HepG2 (cell line): Measurements from ENCODE around the gene MAPK8. TPM values are rescaled to one million over a fixed set of nuclear protein-coding genes. Genes with fewer than 3 reads are reported as not detected.

Experiments
- ATAC-seq: fragments of 200-7000 bp; cut with Tn5 transposase; 3 replicates; pipeline ENCODE4 v1.9.1; 2020; ENCODE audit warnings: mild to moderate bottlenecking, moderate library complexity
- BruUV-seq: library from RNA; stranded (reverse); fragments of 400-500 nt; replicated peaks from 2 replicates; lab custom pipeline; 2021; lab: Mats Ljungman, UMichigan
- CTCF ChIA-PET: fragments of 300-600 bp; formaldehyde crosslinking; extraction: SDS; loops from one replicate; lab custom pipeline; 2021; ENCODE audit warnings: low total read pairs, inconsistent platforms, low intra/inter-chr PET ratio; lab: Yijun Ruan, JAX
- POLR2A ChIA-PET: fragments of 350-600 bp; sonication (Branson Sonifier 250); formaldehyde crosslinking; loops from one replicate; lab custom pipeline; 2020; ENCODE audit warnings: antibody characterized with exemption, inconsistent platforms; lab: Yijun Ruan, JAX
- DNase-seq: peaks from one replicate; pipeline ENCODE4 v3.0.0-alpha.2; 2015; ENCODE audit warnings: low spot score
- FAIRE-seq: peaks from 3 replicates; lab custom pipeline; 2011; peaks lifted over from hg19 to GRCh38; lab: Jason Lieb, UNC
- H2AFZ ChIP-seq: one replicate; pipeline ENCODE4 v1.6.1; 2011; ENCODE audit warnings: low read length, inconsistent platforms
- H3K27ac ChIP-seq: fragments of 300-600 bp; 3 replicates; pipeline ENCODE4 v1.8.0; 2011; ENCODE audit warnings: mixed run types, mild to moderate bottlenecking, mixed read lengths, low read length, inconsistent platforms; ENCODE audit not compliant: insufficient read depth; ENCODE audit errors: extremely low read length
- H3K27me3 ChIP-seq, 2 experiments: fragments of 200-600 bp in 1 of 2; 2 replicates in 1 of 2; 3 replicates in 1 of 2; pipeline versions ENCODE4 v1.6.0 to v1.8.0; 2011; ENCODE audit warnings: low read length in 2 of 2, mild to moderate bottlenecking in 2 of 2, moderate library complexity in 2 of 2, inconsistent platforms in 1 of 2; ENCODE audit not compliant: insufficient read depth in 2 of 2, control insufficient read depth in 1 of 2
- H3K36me3 ChIP-seq, 2 experiments: fragments of 200-600 bp in 1 of 2; replicated peaks in 1 of 2; 2 replicates in 1 of 2; 3 replicates in 1 of 2; pipeline versions ENCODE4 v1.5.1 to v1.8.0; 2011; ENCODE audit warnings: low read length in 2 of 2, inconsistent platforms in 1 of 2; ENCODE audit not compliant: insufficient read depth in 2 of 2, control insufficient read depth in 1 of 2
- H3K4me1 ChIP-seq: 2 replicates; pipeline ENCODE4 v1.5.1; 2012; ENCODE audit warnings: low read length, inconsistent platforms; ENCODE audit not compliant: insufficient read depth
- H3K4me2 ChIP-seq: 2 replicates; pipeline ENCODE4 v1.6.0; 2011; ENCODE audit warnings: low read depth, low read length, inconsistent platforms
- H3K4me3 ChIP-seq, 3 experiments: fragments of 200-600 bp in 1 of 3; sonication (generic), shearing (Covaris generic) in 1 of 3; replicated peaks in 1 of 3; 2 replicates each; pipeline ENCODE4 v1.5.1; 2011 to 2016; ENCODE audit warnings: low read length in 3 of 3, inconsistent platforms in 2 of 3, low read depth in 2 of 3, mild to moderate bottlenecking in 2 of 3, control low read depth in 1 of 3, mixed read lengths in 1 of 3; ENCODE audit not compliant: insufficient read depth in 1 of 3
- H3K79me2 ChIP-seq: one replicate; pipeline ENCODE4 v1.6.1; 2011; ENCODE audit warnings: low read length, inconsistent platforms; ENCODE audit not compliant: insufficient read depth
- H3K9ac ChIP-seq: 2 replicates; pipeline ENCODE4 v1.6.0; 2011; ENCODE audit warnings: mild to moderate bottlenecking, low read depth, low read length, inconsistent platforms; ENCODE audit not compliant: insufficient read depth
- H3K9me3 ChIP-seq: 2 replicates; pipeline ENCODE4 v1.5.1; 2012; ENCODE audit warnings: mild to moderate bottlenecking, low read length
- H4K20me1 ChIP-seq: 2 replicates; pipeline ENCODE4 v1.6.0; 2011; ENCODE audit warnings: inconsistent platforms, mild to moderate bottlenecking, low read length, moderate library complexity; ENCODE audit not compliant: insufficient read depth
- ELF3 ChIP-seq: IDR thresholded peaks from 2 replicates; pipeline ENCODE4 v1.6.1; 2016; ENCODE audit warnings: missing genetic modification reagents, missing compliant biosample characterization
- GPBP1L1 ChIP-seq: sonication (generic); formaldehyde crosslinking; IDR thresholded peaks from 2 replicates; pipeline ENCODE4 v1.5.0; 2020; ENCODE audit warnings: mild to moderate bottlenecking, missing genetic modification reagents
- IKZF4 ChIP-seq: sonication (generic); formaldehyde crosslinking; IDR thresholded peaks from 2 replicates; pipeline ENCODE4 v1.5.1; 2020; ENCODE audit warnings: borderline replicate concordance, mild to moderate bottlenecking, low read depth, missing genetic modification reagents; ENCODE audit errors: not compliant biosample characterization
- JARID2 ChIP-seq: sonication (generic); formaldehyde crosslinking; IDR thresholded peaks from 2 replicates; pipeline ENCODE4 v1.8.1; 2023; ENCODE audit warnings: missing genetic modification reagents, inconsistent platforms; ENCODE audit not compliant: insufficient replicate concordance
- KDM5A ChIP-seq: fragments of 200-600 bp; sonication (generic); IDR thresholded peaks from 2 replicates; pipeline ENCODE4 v1.7.0; 2018; ENCODE audit warnings: antibody characterized with exemption, mild to moderate bottlenecking, low read length, borderline replicate concordance
- KLF16 ChIP-seq, 2 experiments: sonication (generic) in 1 of 2; formaldehyde crosslinking in 1 of 2; IDR thresholded peaks; 2 replicates each; pipeline versions ENCODE4 v1.6.1 to v1.8.0; 2016 to 2023; ENCODE audit warnings: missing genetic modification reagents in 2 of 2, missing compliant biosample characterization in 1 of 2
- LBX2 ChIP-seq: sonication (generic); formaldehyde crosslinking; IDR thresholded peaks from 2 replicates; pipeline ENCODE4 v1.5.0; 2020; ENCODE audit warnings: missing genetic modification reagents, mild to moderate bottlenecking, borderline replicate concordance
- RFX5 ChIP-seq: IDR thresholded peaks from 2 replicates; pipeline ENCODE4 v1.6.1; 2011; ENCODE audit warnings: low read depth, low read length, improper control_type of control experiment
- ZFX ChIP-seq: sonication (generic); formaldehyde crosslinking; IDR thresholded peaks from 2 replicates; pipeline ENCODE4 v1.4.0; 2020; ENCODE audit warnings: mild to moderate bottlenecking, low read depth, missing genetic modification reagents, moderate library complexity
- ZNF607 ChIP-seq: sonication (generic); formaldehyde crosslinking; IDR thresholded peaks from 2 replicates; pipeline ENCODE4 v1.5.1; 2020; ENCODE audit warnings: missing genetic modification reagents, mild to moderate bottlenecking, borderline replicate concordance
- ZNF83 ChIP-seq: sonication (generic); formaldehyde crosslinking; IDR thresholded peaks from 2 replicates; pipeline ENCODE4 v1.4.0; 2020; ENCODE audit warnings: missing genetic modification reagents, mild to moderate bottlenecking, borderline replicate concordance
- WGBS: methylation state at CpG from one replicate; pipeline ENCODE4 v1.1.6; 2017; ENCODE audit warnings: low lambda C conversion rate; 5-methylcytosine and 5-hydroxymethylcytosine counted together
- in situ Hi-C: cut with HindIII; loops from 2 replicates; pipeline ENCODE4 v1.10.0; 2017; ENCODE audit warnings: low pct_unique_long_range_greater_than_20kb; ENCODE audit not compliant: extremely low pct_ligation_motif_present
- intact Hi-C: fragments of 100-400 bp; cut with micrococcal nuclease; formaldehyde crosslinking; loops from one replicate; pipeline ENCODE4 v1.10.0; 2022; ENCODE audit not compliant: unreplicated experiment
- polyA plus RNA-seq, 8 experiments: library from polyadenylated mRNA; depleted of rRNA in 3 of 8; stranded (reverse) in 7 of 8; unstranded in 1 of 8; fragments of >200 nt; fragmentation: Illumina TruSeq in 4 of 8; extraction: Trizol in 4 of 8; gene quantifications; 2 replicates each; pipeline versions ENCODE4 v1.2.1 to v1.2.3, GENCODE V29; 2011 to 2016; ENCODE audit warnings: low read depth in 4 of 8, missing spikeins in 1 of 8, mixed read lengths in 1 of 8; ENCODE audit not compliant: insufficient read depth in 1 of 8
- total RNA-seq, 5 experiments: library from RNA; depleted of rRNA; stranded (reverse); fragments of >200 nt; fragmentation: Illumina TruSeq; extraction: Trizol; gene quantifications; 2 replicates each; pipeline ENCODE4 v1.2.3, GENCODE V29; 2016; ENCODE audit warnings: low read depth in 1 of 5
- TF ChIP-seq, protein P1 (sequence below): sonication (generic); formaldehyde crosslinking; IDR thresholded peaks from 2 replicates; pipeline ENCODE4 v1.9.0; 2021; ENCODE audit warnings: missing genetic modification reagents, mild to moderate bottlenecking, borderline replicate concordance
- TF ChIP-seq, protein P2 (sequence below): sonication (generic); formaldehyde crosslinking; IDR thresholded peaks from 2 replicates; pipeline ENCODE4 v1.4.0; 2020; ENCODE audit warnings: missing genetic modification reagents, borderline replicate concordance

MAPK8 gene
- total and polyA plus RNA-seq, 2 of the 13 experiments (the other 11 are each of a cell fraction or from before 2014, with no cell fraction given) = 41.6 to 47.3 TPM

GRCh38 chr10:48358838-48359237, 52.4 kb downstream of the MAPK8 start:
- Histone ChIP-seq H3K79me2 (no peaks in the 10 kb centered on the region), H3K4me3 (no peak overlapping the region), H3K9ac (no peak overlapping the region), H4K20me1 (no peaks in the 10 kb centered on the region), H3K27ac (no peak overlapping the region), H3K4me1 (peaks cover 3% of the 10 kb centered on the region), H3K36me3 (no peaks in the 10 kb centered on the region), H3K4me2 (no peak overlapping the region), H2AFZ (no peak overlapping the region), H3K27me3 (no peaks in the 10 kb centered on the region), H3K9me3 (no peaks in the 10 kb centered on the region)
- intact Hi-C loops (no loop called here), in situ Hi-C loops (loop anchor here (25.0 kb wide), 1 partner anchor 303 kb away; no protein-coding TSS in a partner anchor)
- ATAC-seq (no peak), FAIRE-seq (no peak), DNase-seq (no peak)
- WGBS = 96% methylated on average over 5 of the region's 5 CpGs
- CTCF ChIA-PET = no interaction called here
- BruUV-seq = no TSS peak
- TF ChIP-seq ELF3 (no peak), GPBP1L1 (CRISPR knock-in tag) (no peak), KDM5A (no peak), RFX5 (no peak), LBX2 (no peak), ZFX (CRISPR knock-in tag) (no peak), KLF16 (CRISPR knock-in tag; IDR thresholded peaks at IDR 0.05) (no peak), IKZF4 (no peak), ZNF607 (CRISPR knock-in tag) (no peak), ZNF83 (CRISPR knock-in tag) (no peak), JARID2 (CRISPR knock-in tag) (no peak)
- TF ChIP-seq, protein P1, sequence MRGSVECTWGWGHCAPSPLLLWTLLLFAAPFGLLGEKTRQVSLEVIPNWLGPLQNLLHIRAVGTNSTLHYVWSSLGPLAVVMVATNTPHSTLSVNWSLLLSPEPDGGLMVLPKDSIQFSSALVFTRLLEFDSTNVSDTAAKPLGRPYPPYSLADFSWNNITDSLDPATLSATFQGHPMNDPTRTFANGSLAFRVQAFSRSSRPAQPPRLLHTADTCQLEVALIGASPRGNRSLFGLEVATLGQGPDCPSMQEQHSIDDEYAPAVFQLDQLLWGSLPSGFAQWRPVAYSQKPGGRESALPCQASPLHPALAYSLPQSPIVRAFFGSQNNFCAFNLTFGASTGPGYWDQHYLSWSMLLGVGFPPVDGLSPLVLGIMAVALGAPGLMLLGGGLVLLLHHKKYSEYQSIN (CRISPR knock-in tag) = no peak
- TF ChIP-seq, protein P2, sequence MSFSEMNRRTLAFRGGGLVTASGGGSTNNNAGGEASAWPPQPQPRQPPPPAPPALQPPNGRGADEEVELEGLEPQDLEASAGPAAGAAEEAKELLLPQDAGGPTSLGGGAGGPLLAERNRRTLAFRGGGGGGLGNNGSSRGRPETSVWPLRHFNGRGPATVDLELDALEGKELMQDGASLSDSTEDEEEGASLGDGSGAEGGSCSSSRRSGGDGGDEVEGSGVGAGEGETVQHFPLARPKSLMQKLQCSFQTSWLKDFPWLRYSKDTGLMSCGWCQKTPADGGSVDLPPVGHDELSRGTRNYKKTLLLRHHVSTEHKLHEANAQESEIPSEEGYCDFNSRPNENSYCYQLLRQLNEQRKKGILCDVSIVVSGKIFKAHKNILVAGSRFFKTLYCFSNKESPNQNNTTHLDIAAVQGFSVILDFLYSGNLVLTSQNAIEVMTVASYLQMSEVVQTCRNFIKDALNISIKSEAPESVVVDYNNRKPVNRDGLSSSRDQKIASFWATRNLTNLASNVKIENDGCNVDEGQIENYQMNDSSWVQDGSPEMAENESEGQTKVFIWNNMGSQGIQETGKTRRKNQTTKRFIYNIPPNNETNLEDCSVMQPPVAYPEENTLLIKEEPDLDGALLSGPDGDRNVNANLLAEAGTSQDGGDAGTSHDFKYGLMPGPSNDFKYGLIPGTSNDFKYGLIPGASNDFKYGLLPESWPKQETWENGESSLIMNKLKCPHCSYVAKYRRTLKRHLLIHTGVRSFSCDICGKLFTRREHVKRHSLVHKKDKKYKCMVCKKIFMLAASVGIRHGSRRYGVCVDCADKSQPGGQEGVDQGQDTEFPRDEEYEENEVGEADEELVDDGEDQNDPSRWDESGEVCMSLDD (CRISPR knock-in tag) = no peak
- POLR2A ChIA-PET = no interaction called here
